Mucosa of descending colon (tissue), 3 donors: ENCODE measurements around the gene ZNF275. TPM values are rescaled to one million over a fixed set of nuclear protein-coding genes. Genes with fewer than 3 reads are reported as not detected.
"Not testable (repeated sequence)": the region's sequence is repeated elsewhere in the genome, so short reads cannot be mapped to it uniquely, and the experiment has no call there.

Experiments
- ATAC-seq: fragments of 200-7000 bp; cut with Tn5 transposase; one replicate; pipeline ENCODE4 v1.9.1; 2020; ENCODE audit warnings: mild to moderate bottlenecking, moderate library complexity
- DNase-seq, 3 donors: peaks; one replicate each; pipeline ENCODE4 v3.0.0-alpha.2; 2020
- H3K36me3 ChIP-seq: fragments of 200-600 bp; one replicate; pipeline ENCODE4 v1.8.0; 2021; ENCODE audit warnings: low read depth, mild to moderate bottlenecking
- H3K4me1 ChIP-seq: fragments of 200-600 bp; one replicate; pipeline ENCODE4 v1.8.0; 2021; ENCODE audit warnings: low read depth, mild to moderate bottlenecking
- H3K4me3 ChIP-seq: fragments of 200-600 bp; one replicate; pipeline ENCODE4 v1.8.0; 2021; ENCODE audit warnings: mild to moderate bottlenecking
- H3K9me3 ChIP-seq: fragments of 200-600 bp; one replicate; pipeline ENCODE4 v1.8.0; 2021; ENCODE audit warnings: mild to moderate bottlenecking
- intact Hi-C, 2 donors: fragments of 100-400 bp; cut with DNase I in 1 of 2; cut with micrococcal nuclease in 1 of 2; formaldehyde crosslinking; loops; one replicate each; pipeline versions ENCODE4 v1.11.0 to v1.11.1; 2022; cut with DNase I, micrococcal nuclease
- long read RNA-seq, 2 donors: library from polyadenylated mRNA; unstranded; transcript quantifications; one replicate each; pipeline ENCODE4 v2.0.0, GENCODE V29; 2019 to 2021
- total RNA-seq, 3 donors: library from RNA; stranded (reverse); fragmentation: NEBNext Ultra II Directional in 2 of 3; extraction: Animal tissue kit (Norgen Biotek cat#: 25700) in 2 of 3; gene quantifications; one replicate each; pipeline versions ENCODE4 v1.2.1 to v1.2.4, GENCODE V29; 2021 to 2023
- TF ChIP-seq, protein P1 (sequence below): fragments of 200-600 bp; IDR thresholded peaks from one replicate; pipeline ENCODE4 v1.8.0; 2022; ENCODE audit warnings: antibody characterized with exemption, mild to moderate bottlenecking
- donor health status: DM: no; HTN: no; CAD: no; lungs with moderate emphysema.
- donor health status: DM: no; HTN: no; CAD: no.
- donor health status: DM: no; HTN: yes; CAD: no.

ZNF275 gene, protein sequence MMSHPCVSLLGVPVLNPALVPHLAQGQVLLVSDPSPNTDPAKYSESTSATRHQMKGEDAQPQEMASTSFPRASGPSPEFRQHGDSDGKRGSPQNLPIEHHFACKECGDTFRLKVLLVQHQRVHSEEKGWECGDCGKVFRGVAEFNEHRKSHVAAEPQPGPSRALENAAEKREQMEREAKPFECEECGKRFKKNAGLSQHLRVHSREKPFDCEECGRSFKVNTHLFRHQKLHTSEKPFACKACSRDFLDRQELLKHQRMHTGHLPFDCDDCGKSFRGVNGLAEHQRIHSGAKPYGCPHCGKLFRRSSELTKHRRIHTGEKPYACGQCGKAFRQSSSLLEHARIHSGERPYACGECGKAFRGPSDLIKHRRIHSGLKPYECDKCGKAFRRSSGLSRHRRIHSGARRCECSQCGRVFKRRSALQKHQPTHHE
- total RNA-seq = 1 to 10 TPM; 5.2 to 10.0 (median 6.1) TPM
- long read RNA-seq, donor 1, full-length matches to known transcripts = 3 of 6 reads
- long read RNA-seq, donor 1, partial matches to known transcripts = 0 of 6 reads
- long read RNA-seq, donor 1, other reads (novel, unspliced or antisense) = 3 of 6 reads
- long read RNA-seq, donor 2 = 0 reads

DNA sequence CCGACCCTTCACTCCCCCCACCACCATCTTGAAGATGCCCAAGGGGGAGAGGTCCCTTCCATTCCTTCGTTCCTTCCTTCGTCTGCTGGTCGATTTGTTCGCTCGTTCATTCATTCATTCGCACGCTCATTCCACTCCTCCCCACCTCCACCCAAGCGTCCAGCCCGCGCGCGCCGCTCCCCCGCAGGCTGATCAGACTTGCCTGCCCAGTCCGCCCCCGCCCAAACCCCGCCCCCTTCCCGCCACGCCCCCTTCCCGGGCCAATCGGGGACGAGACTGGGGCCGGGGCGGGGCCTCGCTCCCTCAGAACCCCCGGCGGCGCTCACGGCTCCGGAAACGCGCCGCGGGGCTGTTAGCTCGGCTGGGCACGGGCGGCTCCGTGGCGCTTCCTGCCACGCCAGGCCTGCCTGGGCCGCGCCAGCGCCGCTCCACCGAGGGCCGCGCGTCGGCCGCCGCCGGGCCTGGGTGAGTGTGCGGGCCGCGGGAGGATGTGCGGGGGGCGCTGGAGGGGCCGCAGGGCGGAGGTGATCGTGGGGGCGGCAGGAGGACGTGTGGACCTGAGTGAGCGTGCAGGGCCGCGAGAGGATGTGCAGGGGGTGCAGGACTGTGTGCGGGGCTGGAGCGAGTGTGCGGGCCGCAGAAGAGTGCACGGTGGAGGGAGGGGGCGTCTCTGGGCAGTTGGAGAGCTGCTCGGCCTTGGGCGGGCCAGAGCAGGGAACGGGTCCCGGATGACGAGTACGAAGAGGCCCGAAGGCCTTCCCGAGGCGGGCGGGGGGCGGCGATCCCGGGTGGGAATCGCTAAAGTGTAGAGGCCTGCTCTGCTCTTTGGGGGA lies at the start of gene ZNF275:
Gene ZNF275, plus strand, starts transcription at position 333 of the 833 bp plus-strand sequence. CDS start 2,527 bp downstream, outside the sequence.
- DNase-seq (peak; percentile 76 to 89 (median 83)), ATAC-seq (peak; percentile 100)
- H3K9me3 ChIP-seq = no peaks in the 10 kb centered on the region
- TF ChIP-seq, protein P1, sequence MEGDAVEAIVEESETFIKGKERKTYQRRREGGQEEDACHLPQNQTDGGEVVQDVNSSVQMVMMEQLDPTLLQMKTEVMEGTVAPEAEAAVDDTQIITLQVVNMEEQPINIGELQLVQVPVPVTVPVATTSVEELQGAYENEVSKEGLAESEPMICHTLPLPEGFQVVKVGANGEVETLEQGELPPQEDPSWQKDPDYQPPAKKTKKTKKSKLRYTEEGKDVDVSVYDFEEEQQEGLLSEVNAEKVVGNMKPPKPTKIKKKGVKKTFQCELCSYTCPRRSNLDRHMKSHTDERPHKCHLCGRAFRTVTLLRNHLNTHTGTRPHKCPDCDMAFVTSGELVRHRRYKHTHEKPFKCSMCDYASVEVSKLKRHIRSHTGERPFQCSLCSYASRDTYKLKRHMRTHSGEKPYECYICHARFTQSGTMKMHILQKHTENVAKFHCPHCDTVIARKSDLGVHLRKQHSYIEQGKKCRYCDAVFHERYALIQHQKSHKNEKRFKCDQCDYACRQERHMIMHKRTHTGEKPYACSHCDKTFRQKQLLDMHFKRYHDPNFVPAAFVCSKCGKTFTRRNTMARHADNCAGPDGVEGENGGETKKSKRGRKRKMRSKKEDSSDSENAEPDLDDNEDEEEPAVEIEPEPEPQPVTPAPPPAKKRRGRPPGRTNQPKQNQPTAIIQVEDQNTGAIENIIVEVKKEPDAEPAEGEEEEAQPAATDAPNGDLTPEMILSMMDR = no peak
- intact Hi-C loops = no loop called here
- no peaks in the 10 kb centered on the region for H3K36me3 ChIP-seq
- peak within 1 kb of the TSS; percentile 22 for H3K4me3 ChIP-seq
- H3K4me1 ChIP-seq = no peaks in the 10 kb centered on the region

DNA sequence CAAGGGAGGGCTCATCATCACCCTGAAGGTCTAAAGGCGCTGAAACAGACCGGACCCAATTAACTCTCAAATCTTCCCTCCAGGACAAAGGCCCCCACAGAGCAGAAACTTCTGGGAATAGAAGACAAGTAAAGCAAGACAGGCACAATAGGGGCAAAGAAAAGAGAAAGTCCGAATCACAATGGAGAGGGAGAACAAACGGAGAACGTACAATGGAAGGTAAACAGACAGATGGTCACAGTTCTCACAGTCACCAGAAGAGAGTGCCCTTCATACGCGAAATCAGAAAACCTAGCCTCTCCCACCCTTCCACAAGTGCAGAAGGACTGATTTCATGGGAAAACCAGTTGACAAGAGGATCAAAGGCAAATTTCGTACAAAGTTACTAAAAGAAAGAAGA lies 48.3 kb upstream of the ZNF275 start:
- H3K9me3 ChIP-seq, H3K4me3 ChIP-seq, DNase-seq, H3K36me3 ChIP-seq, H3K4me1 ChIP-seq, ATAC-seq, intact Hi-C loops: not testable (repeated sequence)

DNA sequence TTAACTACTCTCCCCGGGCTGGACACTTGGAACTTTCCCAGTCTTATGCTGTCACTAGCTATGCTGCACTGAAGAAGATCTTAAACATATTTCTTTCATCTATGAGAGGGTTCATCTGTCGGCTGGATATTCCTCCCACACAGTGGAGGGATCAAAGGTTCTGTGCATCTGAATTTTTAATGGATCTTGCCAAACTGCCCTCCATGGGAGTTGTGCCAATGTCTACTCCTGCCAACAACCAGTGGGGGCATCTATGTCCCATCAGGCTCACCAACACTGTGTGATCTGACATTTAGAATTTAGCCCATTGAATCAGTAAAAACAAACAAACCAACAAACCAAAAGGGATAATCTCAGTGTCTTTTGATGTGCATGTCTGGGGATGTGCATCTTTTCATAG lies 45.1 kb upstream of the ZNF275 start:
- ATAC-seq, DNase-seq, H3K4me1 ChIP-seq, H3K9me3 ChIP-seq, intact Hi-C loops, H3K4me3 ChIP-seq, H3K36me3 ChIP-seq: not testable (repeated sequence)

DNA sequence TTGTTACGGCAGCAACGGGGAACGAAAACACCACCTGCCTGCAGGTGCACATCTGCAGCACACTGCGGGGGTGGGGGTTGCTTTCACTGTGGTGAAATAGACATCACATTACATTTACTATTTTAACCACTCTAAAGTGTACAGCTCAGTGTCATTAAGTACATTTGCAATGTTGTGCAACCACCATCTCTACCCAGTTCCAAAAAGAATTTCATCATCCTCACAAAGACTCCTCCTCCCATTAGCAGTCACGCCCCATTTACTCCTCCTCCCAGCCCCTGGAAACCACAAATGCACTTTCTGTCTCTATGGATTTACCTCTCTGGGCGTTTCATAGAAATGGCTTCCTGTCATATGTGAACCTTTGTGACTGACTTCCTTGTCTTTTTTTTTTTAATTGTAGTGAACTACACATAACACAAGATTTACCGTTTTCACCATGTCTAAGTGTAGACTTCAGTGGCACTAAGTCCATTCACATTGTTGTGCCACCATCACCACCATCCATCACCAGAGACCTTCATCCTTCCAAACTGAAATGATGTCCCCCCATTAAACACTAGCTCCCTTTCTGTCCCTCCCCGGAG lies 40.4 kb upstream of the ZNF275 start:
- intact Hi-C loops, H3K9me3 ChIP-seq, H3K4me1 ChIP-seq, H3K4me3 ChIP-seq, H3K36me3 ChIP-seq, DNase-seq: not testable (repeated sequence)
- ATAC-seq = peak; percentile 32

DNA sequence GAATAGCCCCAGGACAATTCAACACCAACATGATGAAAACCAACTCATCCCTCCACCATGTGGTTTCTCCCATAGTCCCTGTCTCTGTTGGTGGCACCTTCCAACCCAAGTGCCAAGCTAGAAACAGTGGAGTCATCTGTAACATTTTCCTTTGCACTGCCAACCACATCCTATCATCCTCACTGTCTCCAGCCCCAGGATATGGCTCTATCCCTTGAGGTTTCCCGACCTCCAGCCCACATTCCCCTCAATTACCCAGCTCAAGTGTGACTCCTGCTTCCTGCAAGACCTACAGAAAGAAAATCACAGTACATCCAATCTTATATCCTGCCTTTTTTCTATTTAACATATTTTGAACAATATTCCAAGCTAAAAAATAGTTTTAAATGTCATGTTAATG lies 36.6 kb upstream of the ZNF275 start:
- ATAC-seq (no peak), DNase-seq (no peak)
- H3K4me1 ChIP-seq = no peaks in the 10 kb centered on the region
- no peaks in the 10 kb centered on the region for H3K36me3 ChIP-seq
- intact Hi-C loops = no loop called here
- H3K9me3 ChIP-seq = no peaks in the 10 kb centered on the region
- TF ChIP-seq, protein P1 = no peak
- no peak overlapping the region for H3K4me3 ChIP-seq

DNA sequence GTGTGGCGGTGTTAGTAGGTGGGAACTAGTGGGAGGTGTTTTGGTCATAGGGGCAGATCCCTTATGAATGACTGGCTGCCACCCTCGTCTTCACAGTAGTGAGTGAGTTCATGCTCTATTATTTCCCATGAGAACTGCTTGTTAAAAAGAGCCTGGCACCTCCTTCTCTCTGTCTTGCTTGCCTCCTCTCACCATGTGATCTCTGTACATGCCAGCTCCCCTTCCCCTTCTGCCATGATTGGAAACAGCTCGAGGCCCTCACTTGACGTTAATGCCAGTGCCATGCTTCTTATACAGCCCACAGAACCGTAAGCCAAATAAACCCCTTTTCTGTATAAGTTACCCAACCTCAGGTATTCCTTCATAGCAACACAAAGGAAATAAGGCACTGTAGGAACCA lies 34.1 kb upstream of the ZNF275 start:
- no peak for ATAC-seq
- Histone ChIP-seq H3K9me3 (no peaks in the 10 kb centered on the region), H3K36me3 (no peaks in the 10 kb centered on the region), H3K4me3 (no peak overlapping the region), H3K4me1 (no peaks in the 10 kb centered on the region)
- TF ChIP-seq, protein P1 = no peak
- intact Hi-C loops = no loop called here
- DNase-seq = no peak
